Lung (tissue), 12 donors: Measurements from ENCODE around the gene GLCCI1. TPM values are rescaled to one million over a fixed set of nuclear protein-coding genes. Genes with fewer than 3 reads are reported as not detected.

Experiments used
- ATAC-seq: fragments of 200-7000 bp; cut with Tn5 transposase; one replicate; pipeline ENCODE4 v1.9.1; 2020; ENCODE audit warnings: moderate number of reproducible peaks; ENCODE audit not compliant: insufficient read depth, low FRiP score
- DNase-seq, 3 donors: peaks; one replicate each; pipeline ENCODE4 v3.0.0-alpha.2; 2013 to 2017
- H3K27ac ChIP-seq, 2 donors: one replicate each; pipeline ENCODE4 v1.5.1; 2013; ENCODE audit warnings: mild to moderate bottlenecking in 2 of 2, moderate library complexity in 2 of 2, control low read depth in 1 of 2, inconsistent platforms in 1 of 2, low read depth in 1 of 2, low read length in 1 of 2
- H3K27me3 ChIP-seq, 3 donors: one replicate each; pipeline ENCODE4 v1.5.1; 2013; ENCODE audit warnings: low read length in 2 of 3; ENCODE audit not compliant: control insufficient read depth in 3 of 3, insufficient read depth in 3 of 3
- H3K36me3 ChIP-seq, 4 donors: one replicate each; pipeline ENCODE4 v1.5.1; 2013; ENCODE audit warnings: low read length in 4 of 4, mild to moderate bottlenecking in 1 of 4, moderate library complexity in 1 of 4; ENCODE audit not compliant: control insufficient read depth in 4 of 4, insufficient read depth in 4 of 4
- H3K4me1 ChIP-seq, 5 donors: one replicate each; pipeline ENCODE4 v1.5.1; 2013; ENCODE audit warnings: low read length in 5 of 5, mild to moderate bottlenecking in 2 of 5, moderate library complexity in 1 of 5; ENCODE audit not compliant: control insufficient read depth in 5 of 5, insufficient read depth in 5 of 5
- H3K4me3 ChIP-seq: one replicate; pipeline ENCODE4 v1.5.1; 2013; ENCODE audit warnings: mild to moderate bottlenecking, control low read depth, moderate library complexity
- H3K9ac ChIP-seq, 2 donors: one replicate each; pipeline ENCODE4 v1.5.1; 2013; ENCODE audit warnings: low read length in 2 of 2, control low read depth in 1 of 2; ENCODE audit not compliant: insufficient read depth in 1 of 2
- H3K9me3 ChIP-seq, 4 donors: one replicate each; pipeline ENCODE4 v1.5.1; 2013; ENCODE audit warnings: low read length in 3 of 4, mild to moderate bottlenecking in 1 of 4, moderate library complexity in 1 of 4; ENCODE audit not compliant: control insufficient read depth in 4 of 4, insufficient read depth in 3 of 4
- CTCF ChIP-seq: IDR thresholded peaks from 2 replicates; pipeline ENCODE4 v1.5.1; 2012; ENCODE audit warnings: mild to moderate bottlenecking; ENCODE audit errors: control extremely low read depth, extremely low read depth
- WGBS, 2 donors: extraction: QIAGEN DNeasy Blood & Tissue Kit; methylation state at CpG; one replicate each; pipeline ENCODE4 v1.1.7; 2013; 5-methylcytosine and 5-hydroxymethylcytosine counted together
- polyA plus RNA-seq, 2 donors: library from polyadenylated mRNA; stranded (reverse); fragments of 200-250 nt; gene quantifications; one replicate each; pipeline ENCODE4 v1.2.1, GENCODE V29; 2013
- total RNA-seq, 2 donors: library from RNA; depleted of rRNA in 1 of 2; stranded (reverse); fragments of >200 nt in 1 of 2; gene quantifications; one replicate each; pipeline ENCODE4 v1.2.1, GENCODE V29; 2014 to 2021
- donor health status: control.
- donor health status: control.
- donor health status: Bipolar disorder and iron deficiency.
- donor health status: healthy.
- donor health status: DM: yes; HTN: yes; CAD: no.

Gene GLCCI1
- total and polyA plus RNA-seq, 4 donors, result 2.5 to 60.2 (median 21.0) TPM

GRCh38 chr7:7962851-7963250 lies 5.7 kb upstream of the GLCCI1 start:
- no peak overlapping the region for H3K9ac ChIP-seq
- H3K4me1 ChIP-seq, result peaks cover 0 to 3% (median 0%) of the 10 kb centered on the region in 5 donors
- H3K4me3 ChIP-seq, result no peak overlapping the region
- TF ChIP-seq CTCF, result no peak
- no peaks in the 10 kb centered on the region for H3K27me3 ChIP-seq
- H3K9me3 ChIP-seq, result no peaks in the 10 kb centered on the region
- ATAC-seq, result no peak
- no peak for DNase-seq
- no peaks in the 10 kb centered on the region for H3K36me3 ChIP-seq
- no peak overlapping the region for H3K27ac ChIP-seq
- 94 to 96% methylated on average over 3 of the region's 3 CpGs for whole genome bisulfite sequencing, 2 donors

- H3K9ac ChIP-seq, result no peak overlapping the region
- no peak overlapping the region for H3K4me3 ChIP-seq
- no peak overlapping the region for H3K27ac ChIP-seq
- no peaks in the 10 kb centered on the region for H3K27me3 ChIP-seq
- ATAC-seq (no peak), DNase-seq (no peak)
- TF ChIP-seq CTCF, result no peak
- H3K4me1 ChIP-seq, result peaks cover 0 to 6% (median 0%) of the 10 kb centered on the region in 5 donors
- 92 to 95% methylated on average over 2 of the region's 2 CpGs for WGBS, 2 donors
- no peaks in the 10 kb centered on the region for H3K36me3 ChIP-seq
- H3K9me3 ChIP-seq, result no peaks in the 10 kb centered on the region
Observed at GRCh38 chr7:7964250-7964649, 4.3 kb upstream of the GLCCI1 start.

GRCh38 chr7:7964691-7965090 lies 3.9 kb upstream of the GLCCI1 start:
- WGBS, 2 donors, result 92 to 99% methylated on average over 2 of the region's 2 CpGs
- Histone ChIP-seq H3K36me3 (no peaks in the 10 kb centered on the region), H3K4me3 (no peak overlapping the region), H3K4me1 (peaks cover 0 to 6% (median 0%) of the 10 kb centered on the region in 5 donors), H3K27me3 (no peaks in the 10 kb centered on the region), H3K27ac (no peak overlapping the region), H3K9me3 (no peaks in the 10 kb centered on the region), H3K9ac (no peak overlapping the region)
- TF ChIP-seq CTCF, result no peak
- DNase-seq (no peak), ATAC-seq (no peak)

- no peak for DNase-seq
- no peak overlapping the region for H3K27ac ChIP-seq
- H3K36me3 ChIP-seq, result no peaks in the 10 kb centered on the region
- no peak overlapping the region for H3K4me3 ChIP-seq
- no peak overlapping the region for H3K9ac ChIP-seq
- H3K9me3 ChIP-seq, result no peaks in the 10 kb centered on the region
- ATAC-seq, result no peak
- TF ChIP-seq CTCF, result no peak
- 93 to 96% methylated on average over 1 of the region's 1 CpG for WGBS, 2 donors
- H3K27me3 ChIP-seq, result no peaks in the 10 kb centered on the region
- peaks cover 0 to 6% (median 0%) of the 10 kb centered on the region in 5 donors for H3K4me1 ChIP-seq
Observed at GRCh38 chr7:7965301-7965700, 3.3 kb upstream of the GLCCI1 start.
